Esophagus muscularis mucosa (tissue), 4 donors: ENCODE data around the gene MZB1. TPM values are rescaled to one million over a fixed set of nuclear protein-coding genes. Genes with fewer than 3 reads are reported as not detected.

Experiments used
- DNase-seq: peaks from one replicate; pipeline ENCODE4 v3.0.0-alpha.2; 2017; ENCODE audit errors: extremely low spot score
- H3K27ac ChIP-seq, 4 donors: fragments of 200-600 bp; sonication (generic); replicated peaks in 1 of 4; 1 replicate in 3 of 4; 2 replicates in 1 of 4; pipeline ENCODE4 v1.5.1; 2016 to 2019; ENCODE audit warnings: mild to moderate bottlenecking in 1 of 4
- H3K27me3 ChIP-seq, 4 donors: fragments of 200-600 bp; sonication (generic); one replicate each; pipeline versions ENCODE4 v1.5.1 to v1.6.0; 2016 to 2019
- H3K36me3 ChIP-seq, 4 donors: fragments of 200-600 bp; sonication (generic); one replicate each; pipeline ENCODE4 v1.5.1; 2016 to 2019
- H3K4me1 ChIP-seq, 4 donors: fragments of 200-600 bp; sonication (generic); one replicate each; pipeline ENCODE4 v1.5.1; 2016 to 2019
- H3K4me3 ChIP-seq, 4 donors: fragments of 200-600 bp; sonication (generic); 1 replicate in 2 of 4; 2 replicates in 2 of 4; pipeline ENCODE4 v1.5.1; 2016 to 2019; ENCODE audit warnings: mild to moderate bottlenecking in 4 of 4, moderate library complexity in 1 of 4
- H3K9me3 ChIP-seq, 4 donors: fragments of 200-600 bp; sonication (generic); 1 replicate in 3 of 4; 2 replicates in 1 of 4; pipeline ENCODE4 v1.5.1; 2016 to 2019
- EP300 ChIP-seq: sonication (generic); formaldehyde crosslinking; IDR thresholded peaks from one replicate; pipeline ENCODE4 v1.6.1; 2017; ENCODE audit warnings: antibody characterized with exemption
- POLR2A ChIP-seq: fragments of 450-650 bp; IDR thresholded peaks from one replicate; pipeline ENCODE4 v1.6.1; 2017; ENCODE audit warnings: antibody characterized with exemption, moderate library complexity, mild to moderate bottlenecking, low read depth
- POLR2AphosphoS5 ChIP-seq, 2 donors: sonication (generic); formaldehyde crosslinking; IDR thresholded peaks; one replicate each; pipeline ENCODE4 v1.6.1; 2017; ENCODE audit warnings: antibody characterized with exemption in 2 of 2
- WGBS: methylation state at CpG from one replicate; pipeline ENCODE4 v1.1.5; 2018; 5-methylcytosine and 5-hydroxymethylcytosine counted together
- intact Hi-C: fragments of 100-400 bp; cut with DNase I; formaldehyde crosslinking; loops from one replicate; pipeline ENCODE4 v1.15.1; 2023
- total RNA-seq, 4 donors: library from RNA; depleted of rRNA; stranded (reverse); fragments of >200 nt; gene quantifications; one replicate each; pipeline versions ENCODE4 v1.1.0 to v1.2.1, GENCODE V29; 2016
- TF ChIP-seq, protein P1 (sequence below), 3 experiments: fragments of 200-600 bp in 2 of 3; fragments of 450-650 bp in 1 of 3; sonication (generic) in 2 of 3; IDR thresholded peaks; one replicate each; pipeline ENCODE4 v1.5.1; 2017 to 2019; ENCODE audit warnings: antibody characterized with exemption in 3 of 3, mild to moderate bottlenecking in 2 of 3, moderate library complexity in 1 of 3

Gene MZB1
- total RNA-seq, 4 donors from 2014 or later = 0.78 to 0.99 TPM; not detected in 2

DNA sequence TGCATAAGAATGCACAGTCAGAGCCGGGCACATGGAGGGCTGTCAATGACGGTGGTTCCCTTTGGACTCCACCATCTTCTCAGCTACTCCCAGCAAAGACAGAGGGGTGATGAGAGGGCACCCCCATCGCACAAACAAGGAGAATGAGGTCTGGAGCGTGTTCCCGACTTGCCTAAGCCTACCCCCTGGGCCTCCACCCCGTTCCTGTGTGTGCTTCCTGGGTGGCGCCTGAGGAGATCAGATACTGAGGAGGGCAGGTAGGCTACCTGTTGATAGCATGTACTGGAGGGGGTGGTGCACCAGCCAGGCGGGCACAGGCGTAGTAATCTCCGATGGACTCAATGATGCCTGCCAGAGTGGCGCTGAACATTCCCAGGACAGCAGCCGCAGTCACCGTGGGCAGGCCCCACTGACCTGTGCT is 10.8 kb downstream of the MZB1 start:
- TF ChIP-seq, protein P1, sequence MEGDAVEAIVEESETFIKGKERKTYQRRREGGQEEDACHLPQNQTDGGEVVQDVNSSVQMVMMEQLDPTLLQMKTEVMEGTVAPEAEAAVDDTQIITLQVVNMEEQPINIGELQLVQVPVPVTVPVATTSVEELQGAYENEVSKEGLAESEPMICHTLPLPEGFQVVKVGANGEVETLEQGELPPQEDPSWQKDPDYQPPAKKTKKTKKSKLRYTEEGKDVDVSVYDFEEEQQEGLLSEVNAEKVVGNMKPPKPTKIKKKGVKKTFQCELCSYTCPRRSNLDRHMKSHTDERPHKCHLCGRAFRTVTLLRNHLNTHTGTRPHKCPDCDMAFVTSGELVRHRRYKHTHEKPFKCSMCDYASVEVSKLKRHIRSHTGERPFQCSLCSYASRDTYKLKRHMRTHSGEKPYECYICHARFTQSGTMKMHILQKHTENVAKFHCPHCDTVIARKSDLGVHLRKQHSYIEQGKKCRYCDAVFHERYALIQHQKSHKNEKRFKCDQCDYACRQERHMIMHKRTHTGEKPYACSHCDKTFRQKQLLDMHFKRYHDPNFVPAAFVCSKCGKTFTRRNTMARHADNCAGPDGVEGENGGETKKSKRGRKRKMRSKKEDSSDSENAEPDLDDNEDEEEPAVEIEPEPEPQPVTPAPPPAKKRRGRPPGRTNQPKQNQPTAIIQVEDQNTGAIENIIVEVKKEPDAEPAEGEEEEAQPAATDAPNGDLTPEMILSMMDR (IDR thresholded peaks at IDR 0.05) = no peak
- H3K4me1 ChIP-seq = peaks cover 0 to 21% (median 8%) of the 10 kb centered on the region in 4 donors
- no peak for DNase-seq
- intact Hi-C loops = no loop called here
- peaks cover 0 to 12% (median 0%) of the 10 kb centered on the region in 4 donors for H3K36me3 ChIP-seq
- no peak overlapping the region for H3K27ac ChIP-seq
- no peaks in the 10 kb centered on the region for H3K9me3 ChIP-seq
- no peaks in the 10 kb centered on the region for H3K27me3 ChIP-seq
- WGBS = 81% methylated on average over 13 of the region's 13 CpGs
- H3K4me3 ChIP-seq = no peak overlapping the region

DNA sequence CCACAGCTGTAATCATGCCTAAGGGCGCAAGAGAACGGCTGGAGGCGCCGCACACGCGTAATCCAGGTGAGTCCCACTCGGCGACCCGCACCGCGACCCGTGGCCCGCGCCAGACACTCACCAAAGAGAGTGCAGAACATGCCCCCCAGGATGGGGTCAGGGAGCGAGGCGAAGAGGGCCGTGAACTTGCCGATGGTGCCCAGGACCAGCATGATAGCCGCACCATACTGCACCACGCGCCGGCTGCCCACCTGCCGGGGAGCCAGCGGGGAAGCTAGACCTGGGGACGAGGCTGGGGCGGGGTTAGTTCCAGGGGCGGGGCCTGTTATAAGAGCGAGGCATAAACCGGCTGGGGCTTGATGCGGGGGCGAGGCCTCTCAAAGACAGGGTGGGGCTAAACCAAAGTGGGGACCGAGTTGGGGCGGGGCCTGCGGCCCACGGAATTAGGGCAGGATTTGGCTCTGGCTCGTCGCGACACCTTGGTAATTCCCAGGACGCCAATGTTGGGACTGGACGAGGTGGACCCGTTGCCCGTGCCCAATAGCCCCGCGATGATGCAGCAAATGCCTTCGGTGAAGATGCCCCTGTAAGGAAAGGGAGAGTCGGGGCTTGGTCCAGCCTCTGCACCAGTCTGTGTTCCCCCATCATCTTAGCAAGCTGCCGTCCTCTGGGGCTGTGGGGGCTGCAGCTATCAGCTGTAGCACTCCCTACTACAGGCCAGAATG is 11.4 kb downstream of the MZB1 start:
- Histone ChIP-seq H3K4me1 (peaks cover 6 to 26% (median 14%) of the 10 kb centered on the region in 4 donors), H3K9me3 (no peaks in the 10 kb centered on the region), H3K4me3 (no peak overlapping the region), H3K36me3 (peaks cover 0 to 13% (median 0%) of the 10 kb centered on the region in 4 donors), H3K27me3 (no peaks in the 10 kb centered on the region), H3K27ac (no peak overlapping the region)
- DNase-seq = no peak
- WGBS = 63% methylated on average over 33 of the region's 47 CpGs
- intact Hi-C loops = no loop called here
- TF ChIP-seq, protein P1 (IDR thresholded peaks at IDR 0.05) = no peak

DNA sequence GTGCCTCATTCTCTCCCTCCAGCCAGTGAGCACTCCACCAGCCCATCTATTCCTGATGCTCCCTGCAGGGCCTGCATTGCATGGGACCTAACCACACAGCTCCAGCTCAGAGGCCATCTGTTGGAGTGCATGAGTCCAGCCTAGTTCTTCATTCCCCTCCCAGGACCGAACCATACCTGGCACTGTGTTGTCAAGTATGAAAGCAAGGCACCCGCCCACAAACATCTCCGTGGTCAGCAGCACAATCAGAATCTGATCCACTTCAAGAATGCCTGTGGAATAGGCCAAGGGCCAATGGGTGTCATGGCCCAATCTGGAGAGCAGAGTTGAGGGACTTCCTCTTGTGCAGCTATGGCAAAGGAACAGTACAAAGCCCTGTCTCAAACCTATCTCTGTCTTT is 12.5 kb downstream of the MZB1 start:
- intact Hi-C loops = no loop called here
- Histone ChIP-seq H3K27me3 (no peaks in the 10 kb centered on the region), H3K36me3 (peaks cover 0 to 24% (median 3%) of the 10 kb centered on the region in 4 donors), H3K4me1 (peaks cover 15 to 29% (median 17%) of the 10 kb centered on the region in 4 donors), H3K27ac (no peak overlapping the region), H3K4me3 (no peak overlapping the region), H3K9me3 (no peaks in the 10 kb centered on the region)
- WGBS = 76% methylated on average over 3 of the region's 3 CpGs
- TF ChIP-seq, protein P1 (IDR thresholded peaks at IDR 0.05) = no peak
- TF ChIP-seq POLR2AphosphoS5 (IDR thresholded peaks at IDR 0.05) (no peak), POLR2A (no peak), EP300 (no peak)
- DNase-seq = no peak

DNA sequence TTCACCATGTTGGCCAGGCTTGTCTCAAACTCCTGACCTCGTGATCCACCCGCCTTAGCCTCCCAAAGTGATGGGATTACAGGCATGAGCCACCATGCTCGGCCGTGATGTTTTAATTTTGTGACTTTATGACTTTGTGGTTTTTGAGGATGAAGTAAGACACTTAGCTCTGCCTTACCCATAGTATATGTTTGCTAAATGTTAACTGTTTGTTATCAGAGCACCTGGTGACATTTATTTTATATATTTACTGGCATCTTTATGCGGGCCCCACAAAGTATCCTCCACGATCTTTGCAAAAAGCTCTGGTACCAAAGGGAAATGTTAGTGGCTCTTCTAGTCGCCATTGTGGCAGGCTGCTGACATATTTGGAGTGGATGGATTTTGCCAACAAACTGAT is 13.3 kb downstream of the MZB1 start:
- Histone ChIP-seq H3K27me3 (no peaks in the 10 kb centered on the region), H3K9me3 (no peaks in the 10 kb centered on the region), H3K4me3 (no peak overlapping the region), H3K4me1 (peaks cover 16 to 29% (median 17%) of the 10 kb centered on the region in 4 donors), H3K27ac (no peak overlapping the region), H3K36me3 (peaks cover 0 to 32% (median 11%) of the 10 kb centered on the region in 4 donors)
- intact Hi-C loops = no loop called here
- DNase-seq = no peak
- TF ChIP-seq, protein P1 (IDR thresholded peaks at IDR 0.05) = no peak
- TF ChIP-seq POLR2A (no peak), POLR2AphosphoS5 (IDR thresholded peaks at IDR 0.05) (no peak), EP300 (no peak)
- 95% methylated on average over 7 of the region's 7 CpGs for WGBS

DNA sequence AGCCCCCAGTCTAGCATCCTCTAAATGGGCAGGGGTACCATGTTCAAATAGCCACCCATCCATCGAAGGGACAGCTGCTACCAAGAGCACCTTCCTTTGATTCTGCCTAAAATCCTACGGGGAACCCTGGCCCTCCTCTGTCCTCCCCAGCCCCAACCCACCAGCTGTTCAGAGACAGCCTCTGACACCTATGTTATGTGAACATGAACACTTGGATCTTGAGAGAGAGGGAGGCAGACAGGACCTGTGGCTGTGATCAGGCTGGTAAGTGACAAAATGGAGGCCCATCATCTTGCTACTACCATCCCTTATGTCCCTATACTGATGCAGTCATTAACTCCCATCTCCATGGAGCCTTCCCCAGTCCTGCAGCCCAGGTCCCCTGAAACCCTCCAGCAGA is 14.8 kb downstream of the MZB1 start:
- WGBS = no CpG with 5 or more reads among the region's 2 CpGs
- TF ChIP-seq POLR2A = no peak
- no peak for TF ChIP-seq POLR2AphosphoS5 (IDR thresholded peaks at IDR 0.05)
- TF ChIP-seq EP300 = no peak
- TF ChIP-seq, protein P1 (IDR thresholded peaks at IDR 0.05) = no peak
- intact Hi-C loops = no loop called here
- DNase-seq = no peak
- Histone ChIP-seq H3K9me3 (no peaks in the 10 kb centered on the region), H3K4me1 (peaks cover 16 to 29% (median 17%) of the 10 kb centered on the region in 4 donors), H3K27me3 (no peaks in the 10 kb centered on the region), H3K4me3 (no peak overlapping the region), H3K27ac (peak overlapping the region in 2 of 4 donors; percentile 69 to 74), H3K36me3 (peaks cover 0 to 47% (median 24%) of the 10 kb centered on the region in 4 donors)
